Left lung (tissue), 10 donors: ENCODE results near the gene MRGPRD. TPM values are rescaled to one million over a fixed set of nuclear protein-coding genes. Genes with fewer than 3 reads are reported as not detected.

Experiments used
- ATAC-seq: fragments of 200-7000 bp; cut with Tn5 transposase; one replicate; pipeline ENCODE4 v1.9.1; 2020; ENCODE audit warnings: moderate library complexity
- DNase-seq, 4 donors: peaks; one replicate each; pipeline ENCODE4 v3.0.0-alpha.2; 2013 to 2020
- H3K27ac ChIP-seq, 2 donors: fragments of 200-600 bp; sonication (generic) in 1 of 2; one replicate each; pipeline versions ENCODE4 v1.5.0 to v1.8.0; 2020 to 2021
- H3K27me3 ChIP-seq, 2 donors: fragments of 200-600 bp; sonication (generic) in 1 of 2; one replicate each; pipeline versions ENCODE4 v1.5.0 to v1.8.0; 2020 to 2021
- H3K36me3 ChIP-seq, 2 donors: fragments of 200-600 bp; sonication (generic) in 1 of 2; one replicate each; pipeline versions ENCODE4 v1.5.0 to v1.8.0; 2020 to 2021
- H3K4me1 ChIP-seq, 2 donors: fragments of 200-600 bp; one replicate each; pipeline ENCODE4 v1.8.0; 2021
- H3K4me3 ChIP-seq, 2 donors: fragments of 200-600 bp; sonication (generic) in 1 of 2; one replicate each; pipeline versions ENCODE4 v1.5.0 to v1.8.0; 2020 to 2021; ENCODE audit warnings: mild to moderate bottlenecking in 1 of 2
- H3K9me3 ChIP-seq, 2 donors: fragments of 200-600 bp; sonication (generic) in 1 of 2; one replicate each; pipeline versions ENCODE4 v1.5.0 to v1.8.0; 2020 to 2021
- intact Hi-C, 2 donors: fragments of 100-400 bp; cut with DNase I; formaldehyde crosslinking; loops; one replicate each; pipeline versions ENCODE4 v1.11.2 to v1.14.2; 2022
- polyA plus RNA-seq, 6 donors: library from polyadenylated mRNA; unstranded; fragments of 120-200 nt; gene quantifications; one replicate each; pipeline ENCODE4 v1.2.1, GENCODE V29; 2013; ENCODE audit not compliant: insufficient read length in 6 of 6
- total RNA-seq, 2 donors: library from RNA; stranded (reverse); fragmentation: NEBNext Ultra II Directional; extraction: Animal tissue kit (Norgen Biotek cat#: 25700); gene quantifications; one replicate each; pipeline ENCODE4 v1.2.1, GENCODE V29; 2021
- TF ChIP-seq, protein P1 (sequence below), 2 donors: fragments of 200-600 bp; sonication (generic) in 1 of 2; IDR thresholded peaks; one replicate each; pipeline versions ENCODE4 v1.5.0 to v1.8.0; 2021; ENCODE audit warnings: antibody characterized with exemption in 2 of 2
- donor health status: DM: no; HTN: yes; CAD: no.
- donor health status: DM: no; HTN: no; CAD: no.

Gene MRGPRD
- total and polyA plus RNA-seq, 8 donors, result not detected

- H3K36me3 ChIP-seq, result peaks cover 0 to 64% of the 10 kb centered on the region in 2 donors
- intact Hi-C loops, result loop anchor here in 1 of 2 donors (10.0 kb wide), 1 partner anchor 145 kb away; no protein-coding TSS in a partner anchor
- TF ChIP-seq, protein P1, sequence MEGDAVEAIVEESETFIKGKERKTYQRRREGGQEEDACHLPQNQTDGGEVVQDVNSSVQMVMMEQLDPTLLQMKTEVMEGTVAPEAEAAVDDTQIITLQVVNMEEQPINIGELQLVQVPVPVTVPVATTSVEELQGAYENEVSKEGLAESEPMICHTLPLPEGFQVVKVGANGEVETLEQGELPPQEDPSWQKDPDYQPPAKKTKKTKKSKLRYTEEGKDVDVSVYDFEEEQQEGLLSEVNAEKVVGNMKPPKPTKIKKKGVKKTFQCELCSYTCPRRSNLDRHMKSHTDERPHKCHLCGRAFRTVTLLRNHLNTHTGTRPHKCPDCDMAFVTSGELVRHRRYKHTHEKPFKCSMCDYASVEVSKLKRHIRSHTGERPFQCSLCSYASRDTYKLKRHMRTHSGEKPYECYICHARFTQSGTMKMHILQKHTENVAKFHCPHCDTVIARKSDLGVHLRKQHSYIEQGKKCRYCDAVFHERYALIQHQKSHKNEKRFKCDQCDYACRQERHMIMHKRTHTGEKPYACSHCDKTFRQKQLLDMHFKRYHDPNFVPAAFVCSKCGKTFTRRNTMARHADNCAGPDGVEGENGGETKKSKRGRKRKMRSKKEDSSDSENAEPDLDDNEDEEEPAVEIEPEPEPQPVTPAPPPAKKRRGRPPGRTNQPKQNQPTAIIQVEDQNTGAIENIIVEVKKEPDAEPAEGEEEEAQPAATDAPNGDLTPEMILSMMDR (IDR thresholded peaks at IDR 0.05), result no peak
These were observed 40.9 kb downstream of the MRGPRD start for GRCh38 chr11:68939583-68940555.

DNA sequence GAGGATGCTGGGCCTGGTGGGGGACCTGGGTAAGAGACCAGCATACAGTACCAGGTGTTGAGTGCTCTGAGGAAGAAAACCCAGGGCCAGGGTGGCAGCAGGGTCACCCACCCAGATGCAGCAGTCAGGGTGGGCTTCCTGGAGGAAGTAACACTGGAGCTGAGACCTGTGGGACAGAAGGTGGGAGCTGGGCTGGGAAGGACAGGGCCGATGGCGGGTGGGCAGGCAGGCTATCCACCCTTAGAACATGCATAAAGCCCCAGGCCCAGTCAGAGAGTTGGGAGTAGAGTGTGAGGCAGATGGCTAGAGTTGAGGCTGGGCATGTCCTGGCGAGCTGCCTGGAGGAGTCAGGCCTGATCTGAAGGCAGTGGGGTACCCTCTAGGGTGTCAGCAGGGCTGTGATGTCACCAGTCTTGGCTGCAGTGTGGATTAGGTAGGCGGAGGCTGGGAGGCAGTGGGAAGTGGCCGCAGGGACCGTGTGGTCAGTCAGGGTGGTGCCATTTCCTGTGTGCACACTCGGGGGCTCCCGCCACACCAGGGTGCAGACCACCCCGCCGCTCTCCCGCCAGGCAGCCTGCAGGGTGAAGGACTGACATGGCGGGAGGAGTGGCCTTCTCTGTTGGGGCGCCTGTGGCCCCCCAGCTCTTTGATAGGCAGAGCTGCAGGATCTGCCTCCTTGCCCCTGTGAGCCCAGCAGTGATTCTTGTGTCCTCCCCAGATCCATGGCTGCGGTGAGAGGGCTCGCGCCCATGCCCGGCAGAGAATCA, 41.8 kb downstream of the MRGPRD start:
- Histone ChIP-seq H3K9me3 (no peaks in the 10 kb centered on the region), H3K27me3 (no peaks in the 10 kb centered on the region), H3K27ac (no peak overlapping the region), H3K4me1 (no peaks in the 10 kb centered on the region), H3K4me3 (no peak overlapping the region), H3K36me3 (peaks cover 0 to 72% of the 10 kb centered on the region in 2 donors)
- no peak for DNase-seq
- intact Hi-C loops, result loop anchor here in 1 of 2 donors (10.0 kb wide), 1 partner anchor 146 kb away; no protein-coding TSS in a partner anchor
- TF ChIP-seq, protein P1 (IDR thresholded peaks at IDR 0.05), result no peak
- ATAC-seq, result no peak

More at GRCh38 chr11:68939583-68940555, 40.9 kb downstream of the MRGPRD start:
- Histone ChIP-seq H3K27me3 (no peaks in the 10 kb centered on the region), H3K27ac (no peak overlapping the region), H3K4me3 (no peak overlapping the region), H3K4me1 (no peaks in the 10 kb centered on the region), H3K9me3 (no peaks in the 10 kb centered on the region)
- DNase-seq (no peak), ATAC-seq (no peak)

DNA sequence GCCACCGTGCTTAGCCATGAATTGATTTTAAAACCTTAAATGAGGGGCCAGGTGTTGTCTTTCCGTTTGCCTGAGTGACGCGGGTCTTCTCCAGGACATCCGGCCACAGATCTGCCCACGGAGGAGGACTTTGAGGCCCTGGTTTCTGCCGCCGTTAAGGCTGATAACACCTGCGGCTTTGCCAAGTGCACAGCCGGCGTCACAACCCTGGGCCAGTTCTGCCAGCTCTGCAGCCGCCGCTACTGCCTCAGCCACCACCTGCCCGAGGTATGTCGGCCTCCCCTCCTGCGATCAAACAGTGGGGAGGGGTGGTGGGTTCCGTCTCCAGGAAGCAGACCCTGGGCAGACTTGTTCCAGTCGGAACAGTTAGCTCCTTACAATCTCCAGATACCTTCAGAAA, 42.7 kb downstream of the MRGPRD start:
- Histone ChIP-seq H3K36me3 (peaks cover 0 to 82% of the 10 kb centered on the region in 2 donors), H3K9me3 (no peaks in the 10 kb centered on the region), H3K27ac (no peak overlapping the region), H3K4me1 (no peaks in the 10 kb centered on the region), H3K27me3 (no peaks in the 10 kb centered on the region), H3K4me3 (no peak overlapping the region)
- ATAC-seq (no peak), DNase-seq (no peak)
- TF ChIP-seq, protein P1 (IDR thresholded peaks at IDR 0.05), result no peak
- intact Hi-C loops, result loop anchor here in 1 of 2 donors (10.0 kb wide), 1 partner anchor 147 kb away; no protein-coding TSS in a partner anchor

GRCh38 chr11:68936676-68937620, 43.8 kb downstream of the MRGPRD start:
- Histone ChIP-seq H3K4me1 (no peaks in the 10 kb centered on the region), H3K36me3 (peaks cover 0 to 91% of the 10 kb centered on the region in 2 donors), H3K4me3 (no peak overlapping the region), H3K27ac (no peak overlapping the region), H3K27me3 (no peaks in the 10 kb centered on the region), H3K9me3 (no peaks in the 10 kb centered on the region)
- TF ChIP-seq, protein P1 (IDR thresholded peaks at IDR 0.05), result no peak
- DNase-seq (no peak), ATAC-seq (no peak)
- intact Hi-C loops, result loop anchor here in 1 of 2 donors (10.0 kb wide), 1 partner anchor 148 kb away; no protein-coding TSS in a partner anchor
